GOT3 (cell line): ENCODE measurements around the gene NAT8L.

Experiments
- DNase-seq: peaks from one replicate; lab custom pipeline; 2025; ENCODE audit warnings: mixed read lengths; lab: John Stamatoyannopoulos, UW

The NAT8L gene

GRCh38 chr4:2045518-2045951 lies 13.6 kb upstream of the NAT8L start:
- DNase-seq = no peak

- DNase-seq = no peak
These were observed 12.8 kb upstream of the NAT8L start for GRCh38 chr4:2046031-2046961.

GRCh38 chr4:2047031-2047660 lies 12.0 kb upstream of the NAT8L start:
- DNase-seq = no peak

GRCh38 chr4:2047781-2048581 lies 11.1 kb upstream of the NAT8L start:
- DNase-seq = no peak

- DNase-seq = no peak
These were observed 10.3 kb upstream of the NAT8L start for GRCh38 chr4:2048831-2049230.

GRCh38 chr4:2049381-2049780 lies 9.7 kb upstream of the NAT8L start:
- no peak for DNase-seq

GRCh38 chr4:2049811-2050210 lies 9.3 kb upstream of the NAT8L start:
- no peak for DNase-seq

- DNase-seq = no peak
These were observed 8.0 kb upstream of the NAT8L start for GRCh38 chr4:2051086-2051485.

GRCh38 chr4:2054217-2054616 lies 4.9 kb upstream of the NAT8L start:
- DNase-seq = no peak

GRCh38 chr4:2057382-2058065 lies 1.6 kb upstream of the NAT8L start:
- no peak for DNase-seq

- DNase-seq = no peak
These were observed 672 bp upstream of the NAT8L start for GRCh38 chr4:2058264-2059045.

GRCh38 chr4:2059726-2060602 lies 837 bp downstream of the NAT8L start:
- no peak for DNase-seq

GRCh38 chr4:2060611-2061185 lies 1.6 kb downstream of the NAT8L start:
- no peak for DNase-seq

- no peak for DNase-seq
These were observed 2.3 kb downstream of the NAT8L start for GRCh38 chr4:2061186-2062131.

- no peak for DNase-seq
These were observed 3.2 kb downstream of the NAT8L start for GRCh38 chr4:2062168-2062807.

GRCh38 chr4:2062808-2063524 lies 3.8 kb downstream of the NAT8L start:
- DNase-seq = no peak

- no peak for DNase-seq
These were observed 4.6 kb downstream of the NAT8L start for GRCh38 chr4:2063557-2064275.
